Keratinocyte (primary cell): ENCODE data around the gene ELAVL1. TPM values are rescaled to one million over a fixed set of nuclear protein-coding genes. Genes with fewer than 3 reads are reported as not detected.

ENCODE experiments used
- DNase-seq: peaks from one replicate; pipeline ENCODE4 v3.0.0-alpha.2; 2011; ENCODE audit warnings: low read depth, missing footprints, low spot score
- FAIRE-seq: peaks from 2 replicates; lab custom pipeline; 2011; peaks lifted over from hg19 to GRCh38; lab: Jason Lieb, UNC
- H2AFZ ChIP-seq: 2 replicates; pipeline ENCODE4 v1.6.0; 2012; ENCODE audit warnings: low read length, control low read depth, inconsistent platforms; ENCODE audit not compliant: control insufficient read depth
- H3K27ac ChIP-seq: 2 replicates; pipeline ENCODE4 v1.5.1; 2011; ENCODE audit warnings: low read length; ENCODE audit not compliant: control insufficient read depth, insufficient read depth
- H3K27me3 ChIP-seq: 3 replicates; pipeline ENCODE4 v1.6.0; 2011; ENCODE audit warnings: low read length; ENCODE audit not compliant: control insufficient read depth, insufficient read depth; ENCODE audit errors: extremely low read depth
- H3K36me3 ChIP-seq, 2 experiments: 2 replicates in 1 of 2; 3 replicates in 1 of 2; pipeline ENCODE4 v1.5.1; 2011; ENCODE audit warnings: low read length in 2 of 2, mild to moderate bottlenecking in 1 of 2; ENCODE audit not compliant: control insufficient read depth in 2 of 2, insufficient read depth in 2 of 2; ENCODE audit errors: extremely low read depth in 1 of 2
- H3K4me1 ChIP-seq: 3 replicates; pipeline ENCODE4 v1.5.1; 2011; ENCODE audit warnings: low read length; ENCODE audit not compliant: control insufficient read depth, insufficient read depth; ENCODE audit errors: extremely low read depth
- H3K4me2 ChIP-seq: 3 replicates; pipeline ENCODE4 v1.6.0; 2011; ENCODE audit warnings: low read depth, low read length; ENCODE audit not compliant: control insufficient read depth, insufficient read depth; ENCODE audit errors: extremely low read depth
- H3K4me3 ChIP-seq, 3 experiments: fragments of 200-600 bp in 1 of 3; sonication (generic) in 1 of 3; 2 replicates in 2 of 3; 3 replicates in 1 of 3; pipeline ENCODE4 v1.5.1; 2011 to 2016; ENCODE audit warnings: low read length in 3 of 3, mild to moderate bottlenecking in 3 of 3, control low read depth in 2 of 3, inconsistent platforms in 1 of 3, low read depth in 1 of 3, mixed read lengths in 1 of 3, mixed run types in 1 of 3, moderate library complexity in 1 of 3; ENCODE audit not compliant: control insufficient read depth in 2 of 3, insufficient read depth in 2 of 3; ENCODE audit errors: extremely low read depth in 1 of 3
- H3K79me2 ChIP-seq: 2 replicates; pipeline ENCODE4 v1.6.0; 2012; ENCODE audit warnings: low read length; ENCODE audit not compliant: control insufficient read depth, insufficient read depth
- H3K9ac ChIP-seq: 3 replicates; pipeline ENCODE4 v1.6.0; 2011; ENCODE audit warnings: low read length; ENCODE audit not compliant: control insufficient read depth, insufficient read depth; ENCODE audit errors: extremely low read depth
- H3K9me1 ChIP-seq: 3 replicates; pipeline ENCODE4 v1.6.0; 2011; ENCODE audit warnings: low read length; ENCODE audit not compliant: control insufficient read depth, insufficient read depth; ENCODE audit errors: extremely low read depth
- H3K9me3 ChIP-seq: 2 replicates; pipeline ENCODE4 v1.5.1; 2012; ENCODE audit warnings: low read depth, low read length; ENCODE audit not compliant: control insufficient read depth
- H4K20me1 ChIP-seq: 3 replicates; pipeline ENCODE4 v1.6.0; 2011; ENCODE audit warnings: low read length; ENCODE audit not compliant: control insufficient read depth, insufficient read depth; ENCODE audit errors: extremely low read depth
- CTCF ChIP-seq, 3 experiments: IDR thresholded peaks in 1 of 3; conservative IDR thresholded peaks in 1 of 3; optimal IDR thresholded peaks in 1 of 3; 2 replicates in 2 of 3; 3 replicates in 1 of 3; pipeline versions ENCODE3 to v1.5.1; 2011; ENCODE audit warnings: low read length in 3 of 3, mild to moderate bottlenecking in 3 of 3, moderate library complexity in 2 of 3, control low read depth in 1 of 3, inconsistent platforms in 1 of 3; ENCODE audit not compliant: insufficient read depth in 2 of 3; ENCODE audit errors: extremely low read depth in 1 of 3
- EZH2 ChIP-seq: IDR thresholded peaks from one replicate; pipeline ENCODE4 v1.6.1; 2012; ENCODE audit warnings: inconsistent platforms, mild to moderate bottlenecking, low read length, moderate library complexity
- dilution Hi-C: fragments of 300-500 bp; cut with MboI; formaldehyde crosslinking; loops from one replicate; pipeline ENCODE4 v1.7.0; 2020; ENCODE audit warnings: low sequenced_read_pairs; ENCODE audit not compliant: extremely low pct_ligation_motif_present
- polyA plus RNA-seq, 5 experiments: library from polyadenylated mRNA; depleted of rRNA in 3 of 5; stranded (reverse) in 3 of 5; stranded (forward) in 1 of 5; unstranded in 1 of 5; fragments of >200 nt; gene quantifications; 1 replicate in 1 of 5; 2 replicates in 3 of 5; 3 replicates in 1 of 5; pipeline versions ENCODE4 v1.2.1 to v1.2.3, GENCODE V29; 2011 to 2012; ENCODE audit warnings: missing spikeins in 2 of 5, low read depth in 1 of 5, low replicate concordance in 1 of 5

ELAVL1 gene
- polyA plus RNA-seq, 1 donor (not counting 4 experiments of a cell fraction or from before 2014, with no cell fraction given): 46.9 TPM

DNA sequence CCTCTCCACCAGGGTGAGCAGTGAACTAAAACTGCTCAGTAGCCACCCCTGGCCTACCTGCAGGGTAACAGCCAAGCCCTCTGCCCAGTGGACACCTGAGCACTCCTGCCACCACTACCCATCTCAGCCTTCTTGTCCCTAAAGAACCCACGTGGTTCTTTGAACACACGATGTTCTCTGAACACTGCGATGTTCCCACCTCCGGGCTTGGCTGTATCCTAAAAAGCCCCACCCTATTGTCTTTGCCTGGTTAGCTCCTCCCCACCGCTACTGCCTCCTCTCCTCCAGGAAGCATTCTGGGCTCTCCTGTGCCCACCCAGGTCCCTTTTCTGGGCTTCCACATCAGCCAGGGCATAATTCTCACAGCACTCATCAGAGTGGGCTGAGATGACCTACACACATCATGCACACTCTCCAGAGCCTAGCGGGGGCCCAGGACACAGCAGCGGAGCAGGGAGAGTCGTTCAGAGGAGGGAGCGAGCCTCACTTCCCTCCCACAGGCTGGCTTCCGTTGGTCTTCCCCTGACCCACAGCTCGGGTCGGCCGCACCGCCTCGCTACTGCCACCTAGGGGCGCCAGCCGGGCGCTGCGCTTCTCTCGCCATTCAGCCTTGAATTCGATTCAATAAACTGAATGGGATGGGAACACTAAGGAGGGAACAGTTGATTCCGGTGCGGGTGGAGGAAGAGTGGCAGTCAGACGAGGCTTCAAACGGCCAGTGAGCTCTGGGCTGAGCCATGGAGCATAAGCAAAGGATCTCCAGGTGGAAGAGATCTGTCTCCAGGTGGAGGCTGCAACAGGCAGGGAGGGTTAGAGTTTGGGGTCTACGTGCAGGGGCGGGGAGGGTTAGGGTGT lies 3.2 kb downstream of the ELAVL1 start:
- Histone ChIP-seq H2AFZ (peak overlapping the region; percentile 26), H3K79me2 (peaks cover 82% of the 10 kb centered on the region), H3K9me1 (peaks cover 3% of the 10 kb centered on the region), H3K27me3 (no peaks in the 10 kb centered on the region), H3K27ac (peak overlapping the region; percentile 60), H3K9ac (peak overlapping the region; percentile 64), H4K20me1 (peaks cover 36% of the 10 kb centered on the region), H3K4me1 (peaks cover 26% of the 10 kb centered on the region), H3K36me3 (peaks cover 7 to 17% of the 10 kb centered on the region in 2 experiments), H3K4me2 (peak overlapping the region; percentile 88), H3K9me3 (no peaks in the 10 kb centered on the region), H3K4me3 (peak overlapping the region in 2 of 3 experiments; percentile 63 to 65)
- peak; percentile 41 for FAIRE-seq
- dilution Hi-C loops: no loop called here
- TF ChIP-seq CTCF (optimal IDR thresholded peaks at IDR 0.05 in 1 of 3, IDR thresholded peaks at IDR 0.05 in 1 of 3, conservative IDR thresholded peaks at IDR 0.05 in 1 of 3; ENCODE audit: extremely low read depth in 1 of 3, insufficient read depth in 2 of 3, low read length in 3 of 3) (peak; percentile 96 to 100 (median 99)), EZH2 (no peak)
- no peak for DNase-seq

- FAIRE-seq (no peak), DNase-seq (no peak)
- Histone ChIP-seq H3K9me3 (no peaks in the 10 kb centered on the region), H3K9me1 (peaks cover 3% of the 10 kb centered on the region), H4K20me1 (peaks cover 39% of the 10 kb centered on the region), H3K79me2 (peaks cover 88% of the 10 kb centered on the region), H3K27ac (peak overlapping the region; percentile 60), H3K4me3 (peak overlapping the region in 2 of 3 experiments; percentile 63 to 65), H2AFZ (no peak overlapping the region), H3K4me2 (peak overlapping the region; percentile 88), H3K4me1 (peaks cover 26% of the 10 kb centered on the region), H3K9ac (peak overlapping the region; percentile 64), H3K27me3 (no peaks in the 10 kb centered on the region), H3K36me3 (peaks cover 7 to 17% of the 10 kb centered on the region in 2 experiments)
- dilution Hi-C loops: no loop called here
- TF ChIP-seq CTCF (optimal IDR thresholded peaks at IDR 0.05 in 1 of 3, IDR thresholded peaks at IDR 0.05 in 1 of 3, conservative IDR thresholded peaks at IDR 0.05 in 1 of 3; ENCODE audit: extremely low read depth in 1 of 3, insufficient read depth in 2 of 3, low read length in 3 of 3) (peak in 1 of 3 experiments; percentile 8), EZH2 (no peak)
Observed at GRCh38 chr19:8001651-8001994, 3.8 kb downstream of the ELAVL1 start.
